ENCODE results near the gene PYGM.

GRCh38 chr11:64764753-64765152, 5.0 kb upstream of the PYGM start:
- no peak for TF ChIP-seq CTCF (IDR thresholded peaks at IDR 0.05; ENCODE audit: extremely low read depth in 1 of 2, insufficient read depth in 1 of 2, low read depth in 1 of 2, low read length in 2 of 2)
- no peak for TF ChIP-seq POLR2AphosphoS5 (IDR thresholded peaks at IDR 0.05; ENCODE audit: insufficient read depth, low read depth, low read length)

Measured in endothelial cell of umbilical vein (primary cell).